Liver (tissue), 6 donors: Measurements from ENCODE around the gene LAMB2. TPM values are rescaled to one million over a fixed set of nuclear protein-coding genes. Genes with fewer than 3 reads are reported as not detected.

Source experiments
- CTCF ChIP-seq: fragments of 150-350 bp; IDR thresholded peaks from 2 replicates; pipeline ENCODE4 v1.5.1; 2017; ENCODE audit warnings: improper control_type of control experiment, low read depth, low read length; ENCODE audit not compliant: missing input control
- polyA plus RNA-seq, 2 donors: library from polyadenylated mRNA; stranded (reverse) in 1 of 2; unstranded in 1 of 2; fragments of 200-250 nt in 1 of 2; fragments of >200 nt in 1 of 2; fragmentation: Nextera tagmentation in 1 of 2; extraction: Ambion mirVana in 1 of 2; gene quantifications; one replicate each; pipeline versions ENCODE4 v1.2.1 to v1.2.3, GENCODE V29; 2013 to 2015
- small RNA-seq: library from RNA; depleted of rRNA; stranded (forward); fragments of <200 nt; gene quantifications from one replicate; pipeline ENCODE3, GENCODE V24; 2014
- total RNA-seq, 2 donors: library from RNA; depleted of rRNA; stranded (reverse); fragments of >200 nt; gene quantifications; one replicate each; pipeline ENCODE4 v1.2.3, GENCODE V29; 2014
- donor health status: healthy.
- donor health status: healthy.
- donor health status: healthy.

LAMB2 gene
- total and polyA plus RNA-seq, 4 donors = 87.6 to 172 (median 134) TPM

- no peak for TF ChIP-seq CTCF
These were observed 56.7 kb downstream of the LAMB2 start (continued) for GRCh38 chr3:49076116-49076515.

Small RNA genes lying within 50 kb of the gene (small RNA-seq; reads per million reads assigned to genes)
- gene RN7SL182P = not detected

Other genes starting within 250 kb of the LAMB2 start
- 100 to 1,000 TPM in 1 of 2 donors, 10 to 100 TPM in 1; 36.9 to 223 TPM for gene SLC25A20, start 234.2 kb downstream of the LAMB2 start, total RNA-seq
- 100 to 1,000 TPM in 1 of 2 donors, 10 to 100 TPM in 1; 55.9 to 117 TPM for gene SLC25A20, start 234.2 kb downstream of the LAMB2 start, polyA plus RNA-seq
- 10 to 100 TPM; 36.2 to 63.5 TPM for gene ARIH2, start 214.2 kb downstream of the LAMB2 start, total RNA-seq
- gene ARIH2, start 214.2 kb downstream of the LAMB2 start, polyA plus RNA-seq = 10 to 100 TPM; 24.8 to 25.9 TPM
- 10 to 100 TPM in 1 of 2 donors, 1 to 10 TPM in 1; 10.0 to 12.8 TPM for gene P4HTM, start 142.8 kb downstream of the LAMB2 start, total RNA-seq
- 10 to 100 TPM; 11.0 to 16.2 TPM for gene P4HTM, start 142.8 kb downstream of the LAMB2 start, polyA plus RNA-seq
- gene WDR6, start 125.7 kb downstream of the LAMB2 start, total RNA-seq = 10 to 100 TPM; 43.9 to 50.9 TPM
- gene WDR6, start 125.7 kb downstream of the LAMB2 start, polyA plus RNA-seq = 10 to 100 TPM; 29.4 to 50.1 TPM
- gene DALRD3, start 114.5 kb downstream of the LAMB2 start, total RNA-seq = 10 to 100 TPM in 1 of 2 donors, 1 to 10 TPM in 1; 7.9 to 10.6 TPM
- gene DALRD3, start 114.5 kb downstream of the LAMB2 start, polyA plus RNA-seq = 1 to 10 TPM; 8.6 to 9.9 TPM
- gene NDUFAF3, start 110.9 kb downstream of the LAMB2 start, total RNA-seq = 10 to 100 TPM; 28.6 to 75.6 TPM
- 100 to 1,000 TPM in 1 of 2 donors, 10 to 100 TPM in 1; 68.4 to 107 TPM for gene NDUFAF3, start 110.9 kb downstream of the LAMB2 start, polyA plus RNA-seq
- 100 to 1,000 TPM in 1 of 2 donors, 10 to 100 TPM in 1; 33.6 to 182 TPM for gene IMPDH2, start 103.7 kb downstream of the LAMB2 start, total RNA-seq
- 10 to 100 TPM; 20.9 to 45.8 TPM for gene IMPDH2, start 103.7 kb downstream of the LAMB2 start, polyA plus RNA-seq
- gene QRICH1, start 39.0 kb downstream of the LAMB2 start, total RNA-seq = 10 to 100 TPM; 32.5 to 35.1 TPM
- gene QRICH1, start 39.0 kb downstream of the LAMB2 start, polyA plus RNA-seq = 10 to 100 TPM; 17.3 to 19.0 TPM
- gene QARS1, start 28.3 kb downstream of the LAMB2 start, total RNA-seq = 100 to 1,000 TPM; 192 to 226 TPM
- 10 to 100 TPM; 58.0 to 97.5 TPM for gene QARS1, start 28.3 kb downstream of the LAMB2 start, polyA plus RNA-seq
- 10 to 100 TPM; 36.4 to 39.6 TPM for gene USP19, start 12.2 kb downstream of the LAMB2 start, total RNA-seq
- 10 to 100 TPM in 1 of 2 donors, 1 to 10 TPM in 1; 8.1 to 18.3 TPM for gene USP19, start 12.2 kb downstream of the LAMB2 start, polyA plus RNA-seq
- 10 to 100 TPM in 1 of 2 donors, 1 to 10 TPM in 1; 6.1 to 10.4 TPM for gene CCDC71, start 33.3 kb upstream of the LAMB2 start, total RNA-seq
- gene CCDC71, start 33.3 kb upstream of the LAMB2 start, polyA plus RNA-seq = 10 to 100 TPM in 1 of 2 donors, 1 to 10 TPM in 1; 1.1 to 10.7 TPM
- 10 to 100 TPM in 1 of 2 donors, 1 to 10 TPM in 1; 9.2 to 17.1 TPM for gene KLHDC8B, start 38.5 kb upstream of the LAMB2 start, total RNA-seq
- 1 to 10 TPM; 8.1 to 9.6 TPM for gene KLHDC8B, start 38.5 kb upstream of the LAMB2 start, polyA plus RNA-seq
- 1 to 10 TPM; 1.9 to 3.1 TPM for gene C3orf62, start 144.2 kb upstream of the LAMB2 start, total RNA-seq
- 1 to 10 TPM in 1 of 2 donors, under 1 TPM in 1; 0.96 to 1.3 TPM for gene C3orf62, start 144.2 kb upstream of the LAMB2 start, polyA plus RNA-seq
- 10 to 100 TPM; 16.1 to 17.7 TPM for gene USP4, start 207.0 kb upstream of the LAMB2 start, total RNA-seq
- gene USP4, start 207.0 kb upstream of the LAMB2 start, polyA plus RNA-seq = 10 to 100 TPM; 12.5 to 13.7 TPM
- gene GPX1, start 225.3 kb upstream of the LAMB2 start, total RNA-seq = 100 to 1,000 TPM in 1 of 2 donors, 10 to 100 TPM in 1; 87.0 to 125 TPM
- 100 to 1,000 TPM; 313 to 412 TPM for gene GPX1, start 225.3 kb upstream of the LAMB2 start, polyA plus RNA-seq